Right ventricle myocardium superior (tissue), 1 donor: Measurements from ENCODE around the gene TNFRSF4. TPM values are rescaled to one million over a fixed set of nuclear protein-coding genes. Genes with fewer than 3 reads are reported as not detected.
A peak's percentile ranks its signal among the peaks of the same experiment; 100 is the strongest.

Source experiments
- ATAC-seq: fragments of 200-7000 bp; cut with Tn5 transposase; one replicate; pipeline ENCODE4 v1.9.1; 2020; ENCODE audit warnings: mild to moderate bottlenecking; ENCODE audit not compliant: poor library complexity
- DNase-seq: peaks from one replicate; pipeline ENCODE4 v3.0.0-alpha.2; 2020
- intact Hi-C: fragments of 100-400 bp; cut with DNase I; formaldehyde crosslinking; loops from one replicate; pipeline ENCODE4 v1.11.2; 2022
- total RNA-seq: library from RNA; stranded (reverse); fragmentation: NEBNext Ultra II Directional; extraction: Animal tissue kit (Norgen Biotek cat#: 25700); gene quantifications from one replicate; pipeline ENCODE4 v1.2.1, GENCODE V29; 2021
- donor health status: DM: no; HTN: yes; CAD: no; lungs with severe emphysema.

The TNFRSF4 gene
- total RNA-seq, 1 donor from 2014 or later, result 2.1 TPM

- DNase-seq, result no peak
- ATAC-seq, result no peak
- intact Hi-C loops, result no loop called here
These were observed 32.8 kb upstream of the TNFRSF4 start, which contains the start of gene C1QTNF12 for GRCh38 chr1:1246577-1247340. Gene C1QTNF12 (minus strand): TSS chr1:1246722. CDS start chr1:1246690, 32 bp downstream.

- no peak for ATAC-seq
- intact Hi-C loops, result no loop called here
- no peak for DNase-seq
These were observed 32.0 kb upstream of the TNFRSF4 start for GRCh38 chr1:1245817-1246576.

- ATAC-seq (no peak), DNase-seq (no peak)
- intact Hi-C loops, result no loop called here
These were observed 31.3 kb upstream of the TNFRSF4 start for GRCh38 chr1:1245178-1245816.

DNA sequence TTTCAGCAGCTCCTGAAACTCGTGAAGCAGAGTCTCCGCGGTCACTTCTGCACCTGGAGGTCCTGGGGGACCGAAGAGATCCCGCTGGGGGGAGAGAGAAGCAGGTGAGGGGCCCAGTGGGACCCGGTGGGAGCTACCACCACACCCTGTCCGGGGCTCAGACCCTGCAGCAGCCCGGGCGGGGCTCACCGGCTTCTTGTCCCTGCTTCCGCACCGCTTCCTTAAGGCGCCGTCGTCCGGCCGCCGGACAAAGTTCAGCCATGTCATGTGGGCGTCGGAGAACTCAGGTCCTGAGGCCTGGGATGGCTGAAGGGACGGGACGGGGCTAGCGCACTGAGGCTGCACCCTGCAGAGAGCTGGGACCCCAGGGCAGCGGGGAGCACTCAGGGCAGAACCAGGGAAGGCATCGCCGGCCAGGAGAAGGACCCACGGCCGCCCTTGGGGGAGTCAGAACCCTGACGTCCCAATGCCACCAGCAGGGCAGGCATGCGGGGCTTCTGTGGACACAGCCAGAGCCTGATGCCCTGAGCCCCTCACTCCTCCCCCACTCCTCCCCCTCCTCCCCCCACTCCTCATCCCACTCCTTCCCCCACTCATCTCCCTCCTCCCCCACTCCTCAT is 30.3 kb upstream of the TNFRSF4 start:
- no peak for DNase-seq

DNA sequence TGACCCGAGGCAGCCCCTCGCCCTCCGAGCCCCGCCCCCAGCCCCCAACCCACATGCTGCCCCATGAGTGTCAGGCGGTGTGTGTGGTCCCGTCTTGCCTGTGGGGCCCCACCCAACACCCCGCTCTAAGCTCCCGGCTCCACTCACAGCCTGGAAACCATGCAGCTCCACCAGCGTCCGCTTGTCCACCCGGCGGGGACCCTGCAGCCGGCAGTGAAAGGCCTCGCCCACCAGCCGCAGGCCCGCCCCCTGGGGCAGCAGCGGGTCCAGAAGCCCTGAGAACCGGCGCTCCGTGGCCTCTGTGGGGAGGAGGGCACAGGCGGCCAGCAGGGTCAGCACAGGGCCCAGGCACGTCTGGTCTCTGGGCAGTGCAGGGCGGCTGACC is 29.8 kb upstream of the TNFRSF4 start:
- intact Hi-C loops, result no loop called here
- DNase-seq (no peak), ATAC-seq (no peak)

More for the DNA sequence above, 30.3 kb upstream of the TNFRSF4 start:
- intact Hi-C loops, result no loop called here
- ATAC-seq, result peak; percentile 26

DNA sequence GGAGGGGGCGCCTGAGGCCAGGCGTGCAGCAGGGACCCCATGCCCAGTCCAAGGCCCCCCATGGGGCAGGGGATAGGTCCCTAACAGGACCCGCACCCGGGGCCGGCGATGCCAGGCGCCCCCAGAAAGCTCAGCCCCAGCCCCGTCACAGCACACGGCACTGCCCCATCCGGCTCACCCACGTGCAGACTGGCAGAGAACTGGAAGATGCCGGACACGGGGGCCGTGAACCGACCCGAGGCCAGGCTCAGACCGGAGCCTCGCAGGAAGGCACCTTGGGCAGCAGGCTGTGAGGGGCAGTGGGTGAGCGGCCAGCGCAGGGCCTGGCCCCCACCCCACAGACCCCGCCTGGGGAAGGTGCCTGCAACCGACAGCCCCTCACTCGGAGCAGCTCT is 29.3 kb upstream of the TNFRSF4 start:
- intact Hi-C loops, result no loop called here
- no peak for DNase-seq
- no peak for ATAC-seq

- intact Hi-C loops, result no loop called here
- ATAC-seq (no peak), DNase-seq (no peak)
These were observed 28.7 kb upstream of the TNFRSF4 start for GRCh38 chr1:1242461-1243265.

- intact Hi-C loops, result no loop called here
- ATAC-seq (no peak), DNase-seq (no peak)
These were observed 27.8 kb upstream of the TNFRSF4 start for GRCh38 chr1:1241588-1242219.

GRCh38 chr1:1240822-1241587 is 27.1 kb upstream of the TNFRSF4 start:
- intact Hi-C loops, result no loop called here
- ATAC-seq, result no peak
- no peak for DNase-seq

DNA sequence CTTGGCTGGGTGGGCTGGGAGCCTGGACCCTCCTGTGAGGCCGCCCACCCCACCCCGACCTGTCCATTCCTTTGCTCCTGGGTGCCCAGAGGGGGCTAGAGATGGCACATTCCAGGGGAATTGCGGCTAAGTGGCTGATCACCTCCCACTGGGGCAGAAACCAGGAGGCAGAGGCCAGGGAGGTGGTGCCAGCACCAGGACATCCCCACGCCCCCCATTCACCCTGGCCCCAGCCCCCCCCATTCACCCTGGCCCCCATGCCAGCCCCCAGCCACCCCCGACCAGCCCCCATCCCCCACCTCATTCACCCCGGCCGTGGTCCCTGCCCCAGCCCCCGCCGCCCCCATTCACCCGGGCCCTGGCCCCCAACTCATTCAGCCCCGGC is 26.4 kb upstream of the TNFRSF4 start:
- DNase-seq (no peak), ATAC-seq (no peak)
- intact Hi-C loops, result no loop called here

GRCh38 chr1:1239614-1240347 is 25.8 kb upstream of the TNFRSF4 start:
- DNase-seq (no peak), ATAC-seq (no peak)
- intact Hi-C loops, result no loop called here

DNA sequence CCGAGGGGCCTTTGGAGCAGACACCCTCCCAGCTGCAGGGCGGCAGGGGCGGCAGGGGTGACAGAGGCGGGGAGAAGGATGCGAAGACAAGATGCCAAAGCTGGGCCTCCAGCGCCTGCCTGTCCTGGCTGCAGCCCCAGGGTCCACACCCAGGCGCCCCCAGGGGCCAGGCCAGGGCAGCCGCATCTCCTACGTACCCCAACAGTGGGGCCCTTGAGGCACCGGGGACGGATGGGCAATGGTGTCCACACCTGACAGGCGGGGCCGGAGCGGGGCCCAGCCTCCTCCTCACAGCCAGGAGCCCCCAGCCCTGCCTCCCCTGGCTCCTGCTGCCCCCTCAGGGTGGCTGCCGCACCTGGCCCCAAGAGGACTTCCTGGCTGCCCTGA is 25.3 kb upstream of the TNFRSF4 start:
- no peak for ATAC-seq
- intact Hi-C loops, result no loop called here
- no peak for DNase-seq

- no peak for DNase-seq
- ATAC-seq, result no peak
- intact Hi-C loops, result no loop called here
These were observed 24.8 kb upstream of the TNFRSF4 start for GRCh38 chr1:1238702-1239178.

DNA sequence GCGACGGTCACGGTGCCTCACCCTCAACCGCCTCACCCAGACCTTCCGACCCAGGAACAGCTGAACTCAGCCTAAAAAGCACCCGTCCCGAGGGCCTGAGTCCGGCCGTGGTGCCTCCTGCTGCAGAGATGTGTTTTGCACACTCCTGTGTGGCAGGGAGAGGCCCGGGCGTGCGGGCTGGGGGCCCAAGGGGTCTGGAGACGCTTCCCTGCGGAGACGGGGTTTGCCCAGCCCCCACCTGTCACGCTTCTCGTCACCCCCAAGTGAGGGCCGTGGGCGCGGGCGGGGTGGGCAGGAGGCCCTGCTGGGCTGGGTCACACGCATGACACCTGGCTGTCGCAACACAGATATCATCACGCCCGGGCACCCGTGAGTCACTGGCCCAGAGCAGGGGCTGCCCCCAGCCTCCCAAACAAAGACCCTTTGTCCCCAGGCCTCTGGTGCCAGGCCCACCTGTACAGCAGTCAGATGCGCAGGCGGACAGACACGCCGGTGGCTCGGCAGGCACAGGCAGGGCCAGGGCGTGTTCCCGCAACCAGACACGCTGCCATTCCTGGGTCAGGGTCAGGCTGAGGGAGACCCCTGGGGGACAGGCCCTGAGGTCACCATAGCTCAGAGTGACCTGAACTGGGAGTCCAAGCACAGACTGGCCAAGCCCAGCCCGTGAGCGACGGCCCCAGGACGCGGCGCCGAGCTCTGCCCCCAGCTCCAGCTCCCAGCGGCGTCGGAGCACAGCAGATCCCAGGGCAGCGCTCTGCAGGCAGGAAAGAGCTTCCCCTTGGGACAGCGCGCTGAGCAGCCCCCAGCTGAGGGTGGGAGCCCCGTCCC is 24.1 kb upstream of the TNFRSF4 start:
- intact Hi-C loops, result no loop called here
- ATAC-seq (no peak), DNase-seq (no peak)

DNA sequence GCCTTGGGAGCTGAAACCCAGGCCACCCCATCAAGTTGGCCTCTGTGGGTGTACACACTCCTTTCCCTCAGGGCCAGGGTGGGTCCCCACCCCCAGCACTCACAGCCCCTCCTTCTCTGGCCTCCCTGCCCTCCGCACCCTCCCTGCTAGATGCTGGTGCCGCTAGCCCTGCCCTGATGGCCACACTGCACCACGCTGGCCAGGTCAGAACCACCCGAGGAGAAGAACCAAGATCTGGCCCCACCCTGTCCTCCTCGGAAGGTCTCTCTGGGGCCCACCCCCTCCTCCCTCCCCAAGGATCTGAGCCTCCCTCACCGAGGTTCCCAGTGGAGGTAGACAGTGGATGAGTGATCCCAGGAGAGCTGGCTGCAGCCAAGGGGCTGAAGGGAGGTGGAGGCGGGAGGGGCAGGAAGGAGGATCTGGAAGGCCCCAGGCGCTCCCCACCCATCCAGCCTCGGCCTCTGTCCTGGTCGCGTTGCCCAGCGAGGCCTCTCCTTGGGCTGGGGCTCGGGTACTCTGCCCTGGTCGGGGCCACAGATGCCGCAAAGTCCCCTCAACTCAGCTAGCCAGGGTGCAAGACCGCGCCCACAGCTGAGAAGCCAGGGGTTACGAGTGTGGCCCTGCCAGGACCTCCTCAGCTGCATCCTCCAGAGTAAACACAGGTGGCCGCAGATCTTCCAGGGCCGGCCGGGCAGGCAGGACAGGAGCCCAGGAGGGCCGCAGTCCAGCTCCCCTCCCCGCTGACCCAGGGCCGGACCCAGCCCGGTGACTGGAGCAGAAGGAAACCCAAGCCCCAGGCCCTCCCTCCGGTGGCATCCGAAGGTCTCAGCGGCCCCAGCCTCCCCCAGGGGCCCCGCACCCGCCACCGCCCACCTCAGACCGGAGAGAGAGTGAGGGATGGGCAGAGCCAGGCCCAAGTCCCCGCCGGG is 23.3 kb upstream of the TNFRSF4 start:
- DNase-seq (no peak), ATAC-seq (no peak)
- intact Hi-C loops, result no loop called here
